ENCODE data around the gene LIG3. TPM values are rescaled to one million over a fixed set of nuclear protein-coding genes. Genes with fewer than 3 reads are reported as not detected.
"Not testable (repeated sequence)": the region's sequence is repeated elsewhere in the genome, so short reads cannot be mapped to it uniquely, and the experiment has no call there.

LIG3 gene
- total RNA-seq (ENCODE audit: low replicate concordance): 9.2 and 31.0 TPM in 2 replicates

GRCh38 chr17:34980353-34980680, at the start of gene LIG3:
LIG3 (plus strand) TSS chr17:34980512; CDS start chr17:34983006, 2,494 bp downstream.
- peak within 1 kb of the TSS; percentile 76 for H3K4me3 ChIP-seq (ENCODE audit: low read depth, low read length)
- peak; percentile 91 for DNase-seq (ENCODE audit: low read depth)
- no peak for TF ChIP-seq CTCF (IDR thresholded peaks at IDR 0.05; ENCODE audit: insufficient read depth, low read length)

- not testable (repeated sequence) for H3K4me3 ChIP-seq (ENCODE audit: low read depth, low read length); DNase-seq (ENCODE audit: low read depth)
These were observed 29.5 kb upstream of the LIG3 start for GRCh38 chr17:34950780-34951179.

- DNase-seq (ENCODE audit: low read depth): no peak
- H3K4me3 ChIP-seq (ENCODE audit: low read depth, low read length): no peak overlapping the region
- no peak for TF ChIP-seq CTCF (IDR thresholded peaks at IDR 0.05; ENCODE audit: insufficient read depth, low read length)
These were observed 21.9 kb upstream of the LIG3 start for GRCh38 chr17:34958438-34958837.

DNA sequence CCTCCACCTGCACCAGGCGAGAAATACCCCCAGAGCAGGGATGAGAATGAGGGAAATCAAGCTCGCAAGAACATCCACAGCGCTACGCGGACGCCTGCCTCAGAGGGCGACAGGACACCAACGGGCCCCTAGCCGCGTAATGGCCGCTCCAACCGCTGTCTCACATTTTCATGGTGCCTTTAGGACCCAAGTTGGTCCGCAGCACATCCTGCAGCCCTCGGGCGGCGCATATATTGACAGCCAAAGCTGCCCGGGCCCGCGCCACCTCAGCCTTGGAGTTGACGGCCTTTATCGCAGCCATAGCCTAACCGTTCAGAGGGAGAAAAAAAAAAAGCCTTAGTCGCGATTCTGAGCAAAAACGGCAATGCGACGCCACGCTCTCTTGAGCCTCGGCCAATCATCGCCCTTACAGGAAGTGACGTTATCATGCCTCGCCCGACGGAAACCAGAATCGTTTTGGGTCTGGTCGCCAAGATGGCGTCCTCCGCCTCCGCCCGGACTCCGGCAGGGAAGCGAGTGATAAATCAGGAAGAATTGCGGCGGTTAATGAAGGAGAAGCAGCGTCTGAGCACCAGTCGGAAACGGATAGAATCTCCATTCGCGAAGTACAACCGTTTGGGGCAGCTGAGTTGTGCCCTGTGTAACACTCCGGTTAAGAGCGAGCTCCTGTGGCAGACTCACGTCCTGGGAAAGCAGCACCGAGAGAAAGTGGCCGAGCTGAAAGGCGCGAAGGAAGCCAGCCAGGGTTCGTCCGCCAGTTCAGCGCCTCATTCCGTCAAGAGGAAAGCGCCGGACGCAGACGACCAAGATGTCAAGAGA, 19.0 kb upstream of the LIG3 start, which contains the start of the genes CCT6B and ZNF830:
Gene CCT6B (minus strand): TSS at position 368 of the 819 bp plus-strand sequence. CDS start 67 bp downstream, at position 301.
Gene ZNF830 (plus strand): TSS at position 448 of the 819 bp plus-strand sequence. CDS start 27 bp downstream, at position 475.
- peak; percentile 96 for DNase-seq (ENCODE audit: low read depth)
- TF ChIP-seq CTCF (IDR thresholded peaks at IDR 0.05; ENCODE audit: insufficient read depth, low read length): no peak
- H3K4me3 ChIP-seq (ENCODE audit: low read depth, low read length): peak within 1 kb of the TSS; percentile 99

DNA sequence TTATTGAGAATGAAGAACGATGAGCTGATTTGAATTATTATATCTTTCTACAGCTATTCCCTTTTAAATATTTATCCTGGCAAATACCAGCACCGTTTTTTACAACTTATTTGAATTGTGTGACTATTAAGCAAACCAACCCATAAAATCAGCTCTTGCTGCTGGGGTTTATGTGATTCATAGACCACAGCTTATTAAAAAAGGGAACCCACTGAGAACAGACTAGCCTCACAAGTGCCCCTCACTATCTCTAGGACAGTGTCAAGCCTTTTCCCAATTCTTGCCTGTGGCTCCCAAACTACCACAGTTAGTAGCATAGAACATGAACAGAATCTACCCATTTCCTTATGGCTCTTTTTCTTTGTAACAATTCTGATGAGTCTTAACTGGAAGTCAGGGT, 6.1 kb upstream of the LIG3 start:
- no peak overlapping the region for H3K4me3 ChIP-seq (ENCODE audit: low read depth, low read length)
- no peak for DNase-seq (ENCODE audit: low read depth)
- TF ChIP-seq CTCF (IDR thresholded peaks at IDR 0.05; ENCODE audit: insufficient read depth, low read length): no peak

DNA sequence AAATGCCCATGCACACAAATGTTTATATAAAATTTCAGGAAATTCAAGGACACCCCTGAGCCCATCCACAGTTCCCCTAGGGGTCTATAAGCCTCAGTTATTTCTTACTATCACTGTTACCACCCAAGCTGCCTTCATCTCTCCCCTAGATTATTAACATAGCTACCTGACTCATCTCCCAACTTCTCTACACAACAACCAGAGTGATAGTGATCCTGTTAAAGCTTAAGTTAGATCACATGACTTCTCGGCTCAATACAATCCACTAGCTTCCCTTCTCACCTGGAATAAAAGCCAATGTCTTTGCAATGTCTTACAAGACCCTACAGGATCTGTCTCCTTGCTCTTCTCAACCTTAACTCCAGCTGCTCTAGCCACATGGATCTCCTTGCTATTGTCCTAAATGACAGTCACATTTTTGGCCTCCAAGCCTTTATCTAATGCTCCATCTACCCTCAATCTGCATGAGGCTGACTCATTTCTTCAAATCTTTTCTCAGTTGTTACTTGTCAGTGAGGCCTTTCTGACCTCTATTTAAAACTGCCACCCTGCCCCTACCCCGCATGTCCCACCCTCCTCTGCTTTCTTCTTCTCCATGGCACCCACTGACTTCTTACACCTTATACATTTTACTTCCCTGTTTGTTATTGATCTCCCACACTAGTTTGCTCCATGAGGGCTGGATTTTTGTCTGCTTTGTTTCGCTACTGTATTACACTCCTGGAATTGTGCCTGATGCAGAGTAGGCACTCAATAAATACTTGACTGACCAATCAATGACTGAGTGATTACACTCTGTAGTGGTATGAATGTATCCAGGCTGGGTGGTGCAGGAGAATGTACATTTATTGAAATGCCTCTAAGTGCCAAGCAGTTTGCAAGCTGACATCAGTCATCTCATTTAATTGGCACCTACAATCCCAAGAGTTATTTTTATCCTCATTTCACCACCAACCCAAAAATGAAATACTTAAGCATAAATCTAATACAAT, 5.2 kb upstream of the LIG3 start:
- no peak for TF ChIP-seq CTCF (IDR thresholded peaks at IDR 0.05; ENCODE audit: insufficient read depth, low read length)
- no peak for DNase-seq (ENCODE audit: low read depth)

DNA sequence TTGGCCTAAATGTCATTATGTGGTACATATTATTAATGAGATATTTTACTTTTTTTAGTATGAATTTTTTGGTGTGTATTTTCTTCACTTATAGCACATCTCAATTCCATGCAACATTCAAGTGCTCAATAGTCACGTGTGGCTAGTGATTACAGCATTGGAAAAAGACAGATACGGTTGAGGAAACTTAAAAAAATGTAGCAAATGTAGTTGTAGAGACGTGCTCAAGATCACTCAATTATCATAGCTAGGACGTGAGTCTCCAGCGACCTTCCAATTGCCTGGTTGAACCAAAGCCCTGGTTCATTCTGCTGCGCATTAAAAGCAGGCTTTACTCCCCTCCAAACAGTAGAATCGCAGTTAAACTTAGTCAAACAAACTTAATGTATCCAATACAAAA, 1.2 kb upstream of the LIG3 start:
- no peak for TF ChIP-seq CTCF (IDR thresholded peaks at IDR 0.05; ENCODE audit: insufficient read depth, low read length)
- DNase-seq (ENCODE audit: low read depth): no peak
- H3K4me3 ChIP-seq (ENCODE audit: low read depth, low read length): no peak overlapping the region

More for the DNA sequence above, 5.2 kb upstream of the LIG3 start:
- H3K4me3 ChIP-seq (ENCODE audit: low read depth, low read length): no peak overlapping the region

Data from fibroblast of the aortic adventitia (primary cell).